Measurements from ENCODE around the gene UCP2. TPM values are rescaled to one million over a fixed set of nuclear protein-coding genes. Genes with fewer than 3 reads are reported as not detected.

The UCP2 gene
- total and polyA plus RNA-seq, 9 of the 15 experiments (the other 6 are each of a cell fraction or from before 2014, with no cell fraction given) = 19.2 to 216 (median 87.9) TPM

- BruUV-seq (replicated peaks) = no TSS peak
- Histone ChIP-seq H2AFZ (ENCODE audit: low read depth, low read length) (no peak overlapping the region), H3K36me3 (ENCODE audit: control insufficient read depth, insufficient read depth, low read length) (no peaks in the 10 kb centered on the region), H3K9me1 (ENCODE audit: control insufficient read depth, insufficient read depth, low read length) (no peaks in the 10 kb centered on the region), H3K27ac (ENCODE audit: extremely low read depth, low read depth, low read length) (no peak overlapping the region), H4K20me1 (replicated peaks; ENCODE audit: control insufficient read depth, insufficient read depth, low read length) (no peaks in the 10 kb centered on the region), H3K9ac (ENCODE audit: insufficient read depth in 1 of 2, low read depth in 2 of 2, low read length in 2 of 2) (no peak overlapping the region), H3K79me2 (ENCODE audit: control insufficient read depth, insufficient read depth, low read length) (no peaks in the 10 kb centered on the region), H3K27me3 (ENCODE audit: control insufficient read depth in 2 of 2, insufficient read depth in 2 of 2, low read length in 2 of 2) (no peaks in the 10 kb centered on the region), H3K4me2 (ENCODE audit: insufficient read depth, low read length) (no peak overlapping the region), H3K9me3 (replicated peaks; ENCODE audit: control insufficient read depth, insufficient read depth, low read depth, low read length) (no peaks in the 10 kb centered on the region), H3K4me1 (replicated peaks in 1 of 2; ENCODE audit: control insufficient read depth in 2 of 2, insufficient read depth in 2 of 2, low read length in 2 of 2) (peaks cover 6% of the 10 kb centered on the region in 2 experiments; a peak in 3 of 5 replicates), H3K4me3 (no peak overlapping the region)
- DNase-seq (ENCODE audit: extremely low read depth in 1 of 4, low spot score in 3 of 4) = no peak
- FAIRE-seq = no peak
- ATAC-seq = no peak
- WGBS (ENCODE audit: insufficient coverage, low coverage, missing lambda C conversion rate) = 49% methylated on average over 4 of the region's 4 CpGs
- in situ Hi-C loops (cut with MboI) (no loop called here), intact Hi-C loops (cut with micrococcal nuclease) (no loop called here)
- ChIA-PET POLR2A (interaction anchor here (0.7 kb wide), 1 partner anchor 30 kb away, joined by 3 read pairs; no protein-coding TSS in a partner anchor), CTCF (ENCODE audit: low intra/inter-chr PET ratio) (no interaction called here)
- TF ChIP-seq TCF3 (CRISPR knock-in tag; IDR thresholded peaks at IDR 0.05) (no peak), NFYB (IDR thresholded peaks at IDR 0.05; ENCODE audit: extremely low read depth, insufficient read length) (no peak), KAT8 (IDR thresholded peaks at IDR 0.05; ENCODE audit: low read depth) (no peak), ZNF324 (CRISPR knock-in tag; IDR thresholded peaks at IDR 0.05) (no peak), RB1 (IDR thresholded peaks at IDR 0.05; ENCODE audit: low read depth) (no peak), SMAD3 (CRISPR knock-in tag; conservative IDR thresholded peaks at IDR 0.05) (no peak), PPARD (CRISPR knock-in tag; IDR thresholded peaks at IDR 0.05) (no peak), POLR2G (IDR thresholded peaks at IDR 0.05; ENCODE audit: low read depth, low read length) (no peak), ZNF444 (CRISPR knock-in tag; IDR thresholded peaks at IDR 0.05) (no peak), SMARCE1 (IDR thresholded peaks at IDR 0.05) (no peak), NCOA1 (IDR thresholded peaks at IDR 0.05; ENCODE audit: low read depth) (no peak), SP2 (IDR thresholded peaks at IDR 0.05; ENCODE audit: extremely low read depth, low read depth, low read length, poor library complexity, severe bottlenecking) (no peak), PTTG1 (tag; IDR thresholded peaks at IDR 0.05; ENCODE audit: low read depth) (no peak), HNRNPLL (IDR thresholded peaks at IDR 0.05; ENCODE audit: low read depth, low read length, poor library complexity, severe bottlenecking) (no peak), CGGBP1 (CRISPR knock-in tag; IDR thresholded peaks at IDR 0.05) (no peak)
- TF ChIP-seq, protein P1, sequence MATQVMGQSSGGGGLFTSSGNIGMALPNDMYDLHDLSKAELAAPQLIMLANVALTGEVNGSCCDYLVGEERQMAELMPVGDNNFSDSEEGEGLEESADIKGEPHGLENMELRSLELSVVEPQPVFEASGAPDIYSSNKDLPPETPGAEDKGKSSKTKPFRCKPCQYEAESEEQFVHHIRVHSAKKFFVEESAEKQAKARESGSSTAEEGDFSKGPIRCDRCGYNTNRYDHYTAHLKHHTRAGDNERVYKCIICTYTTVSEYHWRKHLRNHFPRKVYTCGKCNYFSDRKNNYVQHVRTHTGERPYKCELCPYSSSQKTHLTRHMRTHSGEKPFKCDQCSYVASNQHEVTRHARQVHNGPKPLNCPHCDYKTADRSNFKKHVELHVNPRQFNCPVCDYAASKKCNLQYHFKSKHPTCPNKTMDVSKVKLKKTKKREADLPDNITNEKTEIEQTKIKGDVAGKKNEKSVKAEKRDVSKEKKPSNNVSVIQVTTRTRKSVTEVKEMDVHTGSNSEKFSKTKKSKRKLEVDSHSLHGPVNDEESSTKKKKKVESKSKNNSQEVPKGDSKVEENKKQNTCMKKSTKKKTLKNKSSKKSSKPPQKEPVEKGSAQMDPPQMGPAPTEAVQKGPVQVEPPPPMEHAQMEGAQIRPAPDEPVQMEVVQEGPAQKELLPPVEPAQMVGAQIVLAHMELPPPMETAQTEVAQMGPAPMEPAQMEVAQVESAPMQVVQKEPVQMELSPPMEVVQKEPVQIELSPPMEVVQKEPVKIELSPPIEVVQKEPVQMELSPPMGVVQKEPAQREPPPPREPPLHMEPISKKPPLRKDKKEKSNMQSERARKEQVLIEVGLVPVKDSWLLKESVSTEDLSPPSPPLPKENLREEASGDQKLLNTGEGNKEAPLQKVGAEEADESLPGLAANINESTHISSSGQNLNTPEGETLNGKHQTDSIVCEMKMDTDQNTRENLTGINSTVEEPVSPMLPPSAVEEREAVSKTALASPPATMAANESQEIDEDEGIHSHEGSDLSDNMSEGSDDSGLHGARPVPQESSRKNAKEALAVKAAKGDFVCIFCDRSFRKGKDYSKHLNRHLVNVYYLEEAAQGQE (IDR thresholded peaks at IDR 0.05; ENCODE audit: borderline replicate concordance) = no peak
- TF ChIP-seq, protein P1 (CRISPR knock-in tag; IDR thresholded peaks at IDR 0.05; ENCODE audit: low read depth) = no peak
Measured at GRCh38 chr11:73996161-73996747, 13.6 kb upstream of the UCP2 start.

Measured in K562 (cell line).